Keratinocyte (primary cell): Measurements from ENCODE around the gene CNP. TPM values are rescaled to one million over a fixed set of nuclear protein-coding genes. Genes with fewer than 3 reads are reported as not detected.
"Not testable (repeated sequence)": the region's sequence is repeated elsewhere in the genome, so short reads cannot be mapped to it uniquely, and the experiment has no call there.

Source experiments
- DNase-seq: peaks from one replicate; pipeline ENCODE4 v3.0.0-alpha.2; 2011; ENCODE audit warnings: low read depth, missing footprints, low spot score
- FAIRE-seq: peaks from 2 replicates; lab custom pipeline; 2011; peaks lifted over from hg19 to GRCh38; lab: Jason Lieb, UNC
- H2AFZ ChIP-seq: 2 replicates; pipeline ENCODE4 v1.6.0; 2012; ENCODE audit warnings: low read length, control low read depth, inconsistent platforms; ENCODE audit not compliant: control insufficient read depth
- H3K27ac ChIP-seq: 2 replicates; pipeline ENCODE4 v1.5.1; 2011; ENCODE audit warnings: low read length; ENCODE audit not compliant: control insufficient read depth, insufficient read depth
- H3K27me3 ChIP-seq: 3 replicates; pipeline ENCODE4 v1.6.0; 2011; ENCODE audit warnings: low read length; ENCODE audit not compliant: control insufficient read depth, insufficient read depth; ENCODE audit errors: extremely low read depth
- H3K36me3 ChIP-seq, 2 experiments: 2 replicates in 1 of 2; 3 replicates in 1 of 2; pipeline ENCODE4 v1.5.1; 2011; ENCODE audit warnings: low read length in 2 of 2, mild to moderate bottlenecking in 1 of 2; ENCODE audit not compliant: control insufficient read depth in 2 of 2, insufficient read depth in 2 of 2; ENCODE audit errors: extremely low read depth in 1 of 2
- H3K4me1 ChIP-seq: 3 replicates; pipeline ENCODE4 v1.5.1; 2011; ENCODE audit warnings: low read length; ENCODE audit not compliant: control insufficient read depth, insufficient read depth; ENCODE audit errors: extremely low read depth
- H3K4me2 ChIP-seq: 3 replicates; pipeline ENCODE4 v1.6.0; 2011; ENCODE audit warnings: low read depth, low read length; ENCODE audit not compliant: control insufficient read depth, insufficient read depth; ENCODE audit errors: extremely low read depth
- H3K4me3 ChIP-seq, 3 experiments: fragments of 200-600 bp in 1 of 3; sonication (generic) in 1 of 3; 2 replicates in 2 of 3; 3 replicates in 1 of 3; pipeline ENCODE4 v1.5.1; 2011 to 2016; ENCODE audit warnings: low read length in 3 of 3, mild to moderate bottlenecking in 3 of 3, control low read depth in 2 of 3, inconsistent platforms in 1 of 3, low read depth in 1 of 3, mixed read lengths in 1 of 3, mixed run types in 1 of 3, moderate library complexity in 1 of 3; ENCODE audit not compliant: control insufficient read depth in 2 of 3, insufficient read depth in 2 of 3; ENCODE audit errors: extremely low read depth in 1 of 3
- H3K79me2 ChIP-seq: 2 replicates; pipeline ENCODE4 v1.6.0; 2012; ENCODE audit warnings: low read length; ENCODE audit not compliant: control insufficient read depth, insufficient read depth
- H3K9ac ChIP-seq: 3 replicates; pipeline ENCODE4 v1.6.0; 2011; ENCODE audit warnings: low read length; ENCODE audit not compliant: control insufficient read depth, insufficient read depth; ENCODE audit errors: extremely low read depth
- H3K9me1 ChIP-seq: 3 replicates; pipeline ENCODE4 v1.6.0; 2011; ENCODE audit warnings: low read length; ENCODE audit not compliant: control insufficient read depth, insufficient read depth; ENCODE audit errors: extremely low read depth
- H3K9me3 ChIP-seq: 2 replicates; pipeline ENCODE4 v1.5.1; 2012; ENCODE audit warnings: low read depth, low read length; ENCODE audit not compliant: control insufficient read depth
- H4K20me1 ChIP-seq: 3 replicates; pipeline ENCODE4 v1.6.0; 2011; ENCODE audit warnings: low read length; ENCODE audit not compliant: control insufficient read depth, insufficient read depth; ENCODE audit errors: extremely low read depth
- CTCF ChIP-seq, 3 experiments: IDR thresholded peaks in 1 of 3; conservative IDR thresholded peaks in 1 of 3; optimal IDR thresholded peaks in 1 of 3; 2 replicates in 2 of 3; 3 replicates in 1 of 3; pipeline versions ENCODE3 to v1.5.1; 2011; ENCODE audit warnings: low read length in 3 of 3, mild to moderate bottlenecking in 3 of 3, moderate library complexity in 2 of 3, control low read depth in 1 of 3, inconsistent platforms in 1 of 3; ENCODE audit not compliant: insufficient read depth in 2 of 3; ENCODE audit errors: extremely low read depth in 1 of 3
- EZH2 ChIP-seq: IDR thresholded peaks from one replicate; pipeline ENCODE4 v1.6.1; 2012; ENCODE audit warnings: inconsistent platforms, mild to moderate bottlenecking, low read length, moderate library complexity
- dilution Hi-C: fragments of 300-500 bp; cut with MboI; formaldehyde crosslinking; loops from one replicate; pipeline ENCODE4 v1.7.0; 2020; ENCODE audit warnings: low sequenced_read_pairs; ENCODE audit not compliant: extremely low pct_ligation_motif_present
- polyA plus RNA-seq, 5 experiments: library from polyadenylated mRNA; depleted of rRNA in 3 of 5; stranded (reverse) in 3 of 5; stranded (forward) in 1 of 5; unstranded in 1 of 5; fragments of >200 nt; gene quantifications; 1 replicate in 1 of 5; 2 replicates in 3 of 5; 3 replicates in 1 of 5; pipeline versions ENCODE4 v1.2.1 to v1.2.3, GENCODE V29; 2011 to 2012; ENCODE audit warnings: missing spikeins in 2 of 5, low read depth in 1 of 5, low replicate concordance in 1 of 5

CNP gene
- polyA plus RNA-seq, 1 donor (not counting 4 experiments of a cell fraction or from before 2014, with no cell fraction given): 32.4 TPM

- H3K9ac ChIP-seq: no peak overlapping the region
- no peak overlapping the region for H2AFZ ChIP-seq
- H4K20me1 ChIP-seq: no peaks in the 10 kb centered on the region
- no peaks in the 10 kb centered on the region for H3K79me2 ChIP-seq
- no peaks in the 10 kb centered on the region for H3K27me3 ChIP-seq
- TF ChIP-seq EZH2 (no peak), CTCF (optimal IDR thresholded peaks at IDR 0.05 in 1 of 3, IDR thresholded peaks at IDR 0.05 in 1 of 3, conservative IDR thresholded peaks at IDR 0.05 in 1 of 3; ENCODE audit: extremely low read depth in 1 of 3, insufficient read depth in 2 of 3, low read length in 3 of 3) (no peak)
- no peak for FAIRE-seq
- H3K27ac ChIP-seq: no peak overlapping the region
- dilution Hi-C loops: no loop called here
- peaks cover 9% of the 10 kb centered on the region for H3K4me1 ChIP-seq
- H3K4me2 ChIP-seq: peak overlapping the region; percentile 95
- H3K9me3 ChIP-seq: no peaks in the 10 kb centered on the region
- no peaks in the 10 kb centered on the region for H3K36me3 ChIP-seq
- H3K9me1 ChIP-seq: no peaks in the 10 kb centered on the region
- H3K4me3 ChIP-seq: no peak overlapping the region
- DNase-seq: no peak
These were observed 37.8 kb upstream of the CNP start for GRCh38 chr17:41928693-41929251.

- FAIRE-seq: peak; percentile 23
- TF ChIP-seq CTCF (optimal IDR thresholded peaks at IDR 0.05 in 1 of 3, IDR thresholded peaks at IDR 0.05 in 1 of 3, conservative IDR thresholded peaks at IDR 0.05 in 1 of 3; ENCODE audit: extremely low read depth in 1 of 3, insufficient read depth in 2 of 3, low read length in 3 of 3) (peak; percentile 48 to 64 (median 61)), EZH2 (no peak)
- peak within 1 kb of the TSS; percentile 67 for H3K9ac ChIP-seq
- no peaks in the 10 kb centered on the region for H3K36me3 ChIP-seq
- peak within 1 kb of the TSS; percentile 95 for H3K4me2 ChIP-seq
- no peaks in the 10 kb centered on the region for H4K20me1 ChIP-seq
- DNase-seq: peak; percentile 54
- peak within 1 kb of the TSS; percentile 98 for H2AFZ ChIP-seq
- peak within 1 kb of the TSS; percentile 72 for H3K27ac ChIP-seq
- dilution Hi-C loops: no loop called here
- no peaks in the 10 kb centered on the region for H3K9me3 ChIP-seq
- H3K79me2 ChIP-seq: no peaks in the 10 kb centered on the region
- no peaks in the 10 kb centered on the region for H3K27me3 ChIP-seq
- H3K4me3 ChIP-seq: peak within 1 kb of the TSS; percentile 53 to 88 (median 78)
- H3K4me1 ChIP-seq: peaks cover 9% of the 10 kb centered on the region
- H3K9me1 ChIP-seq: no peaks in the 10 kb centered on the region
These were observed 36.4 kb upstream of the CNP start, which contains the start of gene ODAD4 for GRCh38 chr17:41930009-41930832. Gene ODAD4, plus strand, starts transcription at chr17:41930617. Its CDS starts 107 bp downstream, at chr17:41930724.

GRCh38 chr17:41930833-41931156 lies 35.8 kb upstream of the CNP start:
- H3K9me1 ChIP-seq, dilution Hi-C loops, H3K79me2 ChIP-seq, H3K9me3 ChIP-seq, H3K36me3 ChIP-seq, H3K4me1 ChIP-seq, FAIRE-seq, DNase-seq, H3K27me3 ChIP-seq, H4K20me1 ChIP-seq: not testable (repeated sequence)
- Histone ChIP-seq H3K4me3 (peak overlapping the region; percentile 53 to 88 (median 78)), H2AFZ (peak overlapping the region; percentile 98), H3K9ac (peak overlapping the region; percentile 67), H3K27ac (peak overlapping the region; percentile 72), H3K4me2 (peak overlapping the region; percentile 95)
